Ramos (cell line): Measurements from ENCODE around the gene MAPK1IP1L.
"Not testable (repeated sequence)": the region's sequence is repeated elsewhere in the genome, so short reads cannot be mapped to it uniquely, and the experiment has no call there.

Experiments used
- in situ Hi-C: fragments of 300-500 bp; cut with MboI; formaldehyde crosslinking; loops from one replicate; pipeline ENCODE4 v1.14.3; 2022; ENCODE audit warnings: low sequenced_read_pairs; ENCODE audit not compliant: unreplicated experiment

MAPK1IP1L gene

GRCh38 chr14:55051423-55052268 is at the start of gene MAPK1IP1L:
MAPK1IP1L (plus strand) TSS chr14:55051647; CDS start chr14:55061684, 10,037 bp downstream.
- in situ Hi-C loops: no loop called here

DNA sequence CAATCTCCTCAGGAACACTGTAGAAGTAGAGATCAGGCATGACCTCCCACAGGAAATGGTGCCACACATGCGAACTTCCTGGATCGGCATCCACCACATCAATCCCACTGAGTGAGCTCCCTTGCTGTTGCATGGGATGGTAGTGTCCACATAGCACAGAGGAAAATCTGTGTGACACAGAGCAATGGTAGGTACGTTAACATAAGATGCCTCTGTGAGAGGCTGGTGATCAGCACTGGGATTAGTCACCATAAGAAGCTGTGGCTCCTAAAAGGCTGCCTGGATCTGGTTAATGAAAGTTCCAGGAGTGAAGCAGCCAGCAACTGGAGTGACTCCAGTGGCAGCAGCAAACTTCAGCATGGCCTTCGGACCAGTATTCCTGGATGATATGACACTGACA is 46.4 kb upstream of the MAPK1IP1L start:
- in situ Hi-C loops: no loop called here

DNA sequence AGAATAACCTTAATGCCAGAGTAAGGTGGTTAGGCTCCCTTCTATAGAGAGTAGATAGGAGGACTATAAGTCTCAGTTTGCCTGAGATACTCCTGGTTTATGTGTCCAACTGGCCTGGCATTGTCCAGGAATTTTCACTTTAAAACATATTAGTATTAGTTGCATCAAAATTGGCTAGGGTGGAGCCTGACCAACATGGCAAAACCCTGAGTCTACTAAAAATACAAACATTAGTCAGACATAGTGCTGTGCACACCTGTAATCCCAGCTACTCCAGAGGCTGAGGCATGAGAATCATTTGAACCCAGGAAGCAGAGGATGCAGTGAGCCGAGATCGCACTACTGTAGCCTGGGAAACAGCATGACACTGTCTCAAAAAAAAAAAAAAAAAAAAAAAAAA is 36.4 kb upstream of the MAPK1IP1L start:
- in situ Hi-C loops: no loop called here

GRCh38 chr14:55019968-55020554 is 31.4 kb upstream of the MAPK1IP1L start:
- in situ Hi-C loops: no loop called here

GRCh38 chr14:55024365-55024764 is 27.1 kb upstream of the MAPK1IP1L start:
- in situ Hi-C loops: not testable (repeated sequence)

DNA sequence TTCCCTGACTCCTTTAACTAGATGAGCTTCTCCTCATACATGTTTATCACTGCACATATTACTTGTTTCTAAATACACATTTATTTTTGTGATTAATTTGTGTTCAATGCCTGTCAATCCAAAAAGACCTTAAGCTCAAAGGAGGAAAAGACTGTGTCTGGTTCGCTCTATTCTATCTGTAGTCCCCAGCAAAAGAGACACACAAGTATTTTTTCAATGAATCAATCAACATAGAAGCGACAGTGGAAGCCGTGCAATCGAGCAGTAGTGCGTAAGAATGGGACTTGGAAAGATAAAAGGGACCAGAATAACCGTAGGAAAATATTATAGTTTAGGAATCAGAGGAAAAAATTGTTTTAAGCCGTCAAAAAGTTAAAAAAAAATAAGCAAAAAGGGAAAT is 25.5 kb upstream of the MAPK1IP1L start:
- in situ Hi-C loops: no loop called here

GRCh38 chr14:55026441-55026792 is 25.0 kb upstream of the MAPK1IP1L start:
- in situ Hi-C loops: no loop called here

DNA sequence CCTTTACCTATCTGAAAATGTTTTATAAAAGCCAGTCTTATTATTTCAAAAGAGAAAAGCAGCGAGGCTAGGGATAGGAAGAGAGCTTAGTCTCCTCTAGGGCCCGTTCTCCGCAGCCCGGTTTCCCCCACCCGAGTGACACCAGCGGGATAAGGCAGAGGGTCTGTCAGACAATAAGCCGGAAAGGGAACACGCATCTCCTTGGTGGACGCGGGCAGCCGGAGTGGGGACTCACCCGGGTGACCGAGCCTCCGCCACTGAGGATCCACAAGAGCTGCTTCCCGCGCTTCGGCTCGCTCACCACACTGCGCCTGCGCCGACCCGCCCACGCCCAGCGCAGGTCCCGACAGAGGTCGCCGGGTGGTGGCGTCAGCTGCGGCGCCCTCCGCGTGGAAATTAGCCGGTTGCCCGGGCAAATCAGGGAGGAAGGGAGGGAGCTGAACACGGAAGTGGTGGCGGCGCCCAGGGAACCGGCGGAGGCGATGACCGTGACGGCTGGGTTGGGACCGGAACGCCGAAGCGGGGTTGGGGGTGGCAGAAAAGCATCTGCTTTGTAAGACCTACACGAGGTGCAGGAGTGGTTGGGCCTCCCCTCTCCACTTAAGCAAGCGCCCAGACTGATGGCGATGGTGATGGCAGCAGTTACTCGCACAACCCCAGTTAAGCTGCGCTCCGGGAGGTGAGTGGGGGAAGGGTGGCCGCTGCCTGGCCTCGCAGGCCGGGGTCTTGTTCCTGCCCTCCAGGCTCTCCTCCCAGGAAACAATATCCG is 24.5 kb upstream of the MAPK1IP1L start, which contains the start of the genes SOCS4 and WDHD1:
SOCS4 (plus strand) TSS at position 444 of the 769 bp plus-strand sequence. CDS start 15,806 bp downstream, outside the sequence.
WDHD1 (minus strand) TSS at position 307 of the 769 bp plus-strand sequence. CDS start 312 bp downstream, outside the sequence.
- in situ Hi-C loops: no loop called here

DNA sequence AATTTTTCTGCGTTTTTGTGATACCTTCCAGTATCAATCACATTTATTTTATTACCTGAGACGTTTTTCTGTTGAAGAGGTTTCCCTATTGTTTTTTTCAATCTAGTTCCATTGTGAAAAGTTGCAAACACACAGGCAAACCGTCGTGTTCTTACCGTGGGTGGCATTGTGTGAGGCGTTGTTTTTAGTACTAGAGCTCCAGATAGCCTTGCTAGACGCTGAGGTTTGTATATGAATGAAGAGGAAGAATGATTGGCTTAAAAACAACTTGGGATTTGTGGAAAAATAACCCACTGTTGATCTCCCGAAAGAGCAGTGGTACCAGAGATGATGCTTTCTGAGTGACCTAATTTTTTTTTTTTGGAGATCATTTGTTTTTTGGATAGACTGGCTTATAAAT is 23.4 kb upstream of the MAPK1IP1L start:
- in situ Hi-C loops: no loop called here

GRCh38 chr14:55028476-55028875 is 23.0 kb upstream of the MAPK1IP1L start:
- in situ Hi-C loops: no loop called here

DNA sequence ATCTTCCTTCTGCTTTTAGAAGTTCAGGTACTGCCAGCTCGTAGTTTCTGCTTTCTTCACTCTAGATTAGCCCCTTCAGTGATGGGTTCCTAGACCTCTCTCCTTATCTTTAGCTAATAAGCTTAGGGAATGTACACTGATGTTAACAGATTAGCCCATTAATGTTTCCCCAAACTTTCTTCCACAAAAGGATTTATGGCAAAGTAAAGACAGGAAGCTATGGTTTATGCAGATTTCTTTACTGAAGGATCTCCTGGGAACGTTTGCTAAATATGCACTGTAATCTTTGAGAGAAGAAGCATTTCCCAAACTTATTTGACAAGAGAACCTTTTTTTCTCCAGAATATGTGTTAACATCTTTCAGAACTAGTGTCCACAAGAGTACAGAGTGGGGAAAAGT is 20.3 kb upstream of the MAPK1IP1L start:
- in situ Hi-C loops: no loop called here

- in situ Hi-C loops: not testable (repeated sequence)
Measured at GRCh38 chr14:55037995-55038394, 13.5 kb upstream of the MAPK1IP1L start.

DNA sequence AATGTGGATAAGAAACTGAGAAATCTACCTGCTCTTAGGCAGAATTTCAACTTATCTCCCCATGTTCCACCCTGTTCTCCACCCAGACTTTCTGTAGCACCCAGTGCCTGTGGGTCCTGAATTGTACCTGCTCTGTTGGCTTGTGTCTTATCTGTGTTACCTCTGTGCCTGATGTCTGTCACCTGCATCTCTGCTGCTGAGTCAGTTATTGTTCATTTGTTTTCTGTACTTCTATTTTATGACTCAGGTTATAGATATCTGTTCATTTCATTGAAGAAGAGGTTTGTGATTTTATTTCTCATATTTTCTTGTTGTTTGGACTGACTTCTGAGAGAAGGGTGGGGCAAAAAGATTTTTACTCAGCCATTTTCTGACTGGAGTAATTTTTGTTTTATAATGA is 12.7 kb upstream of the MAPK1IP1L start:
- in situ Hi-C loops: no loop called here

DNA sequence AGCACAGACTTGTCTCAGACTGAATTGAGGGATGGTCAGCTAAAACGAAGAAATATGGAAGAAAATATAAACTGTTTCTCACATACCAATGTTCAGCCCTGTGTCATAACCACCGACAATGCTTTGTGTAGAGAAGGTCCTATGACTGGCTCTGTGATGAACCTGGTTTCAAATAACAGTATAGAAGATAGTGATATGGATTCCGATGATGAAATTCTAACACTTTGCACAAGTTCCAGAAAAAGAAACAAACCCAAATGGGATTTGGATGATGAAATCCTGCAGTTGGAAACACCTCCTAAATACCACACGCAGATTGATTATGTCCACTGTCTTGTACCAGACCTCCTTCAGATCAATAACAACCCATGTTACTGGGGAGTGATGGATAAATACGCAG is 7.9 kb upstream of the MAPK1IP1L start:
- in situ Hi-C loops: no loop called here

DNA sequence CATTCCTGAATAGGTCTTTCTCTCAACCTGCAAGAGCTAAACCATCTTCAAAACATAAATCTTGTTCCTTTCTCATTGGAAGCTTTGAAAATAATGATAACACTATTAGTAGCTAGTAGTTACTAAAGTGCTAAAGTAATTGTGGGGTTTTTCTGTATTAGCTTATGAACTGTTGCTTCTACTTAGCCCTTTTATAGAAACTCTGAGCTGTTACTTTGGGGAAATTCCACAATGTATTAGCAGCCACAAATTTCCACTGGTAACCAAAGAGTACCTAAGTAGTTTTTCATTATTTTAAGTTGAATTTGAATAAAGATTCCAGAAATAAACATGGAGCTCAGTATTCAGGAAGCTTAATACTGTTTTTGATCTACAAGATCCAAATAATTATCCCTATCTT is 6.4 kb upstream of the MAPK1IP1L start:
- in situ Hi-C loops: no loop called here

- in situ Hi-C loops: no loop called here
Measured at GRCh38 chr14:55047301-55048053, 4.0 kb upstream of the MAPK1IP1L start.

DNA sequence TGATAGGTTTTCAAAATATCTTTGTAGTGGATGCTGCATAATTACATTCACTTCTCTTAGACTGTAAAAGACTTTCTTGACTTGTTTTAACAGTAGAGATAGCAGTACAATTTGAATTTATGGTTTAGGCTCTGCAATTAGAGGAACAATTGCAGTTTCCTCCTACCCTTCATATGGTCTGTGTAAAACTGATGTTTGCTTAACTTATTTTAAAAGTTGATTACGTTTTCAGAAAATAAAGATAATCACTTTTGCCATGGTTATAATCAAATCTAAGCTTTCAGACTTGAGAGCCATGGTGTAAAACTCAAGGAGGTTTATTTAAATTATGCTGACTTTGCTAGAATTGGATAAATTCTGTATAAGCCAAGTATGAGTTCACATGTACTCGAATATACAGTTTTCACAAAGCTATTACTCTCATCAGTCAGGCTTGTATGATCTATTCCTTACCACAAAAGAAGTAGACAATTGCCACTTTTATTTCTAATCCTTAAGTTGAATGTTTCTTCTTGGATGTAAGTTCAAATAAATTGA is 2.5 kb upstream of the MAPK1IP1L start:
- in situ Hi-C loops: no loop called here

GRCh38 chr14:55051165-55051422 is 353 bp upstream of the MAPK1IP1L start:
- in situ Hi-C loops: no loop called here

DNA sequence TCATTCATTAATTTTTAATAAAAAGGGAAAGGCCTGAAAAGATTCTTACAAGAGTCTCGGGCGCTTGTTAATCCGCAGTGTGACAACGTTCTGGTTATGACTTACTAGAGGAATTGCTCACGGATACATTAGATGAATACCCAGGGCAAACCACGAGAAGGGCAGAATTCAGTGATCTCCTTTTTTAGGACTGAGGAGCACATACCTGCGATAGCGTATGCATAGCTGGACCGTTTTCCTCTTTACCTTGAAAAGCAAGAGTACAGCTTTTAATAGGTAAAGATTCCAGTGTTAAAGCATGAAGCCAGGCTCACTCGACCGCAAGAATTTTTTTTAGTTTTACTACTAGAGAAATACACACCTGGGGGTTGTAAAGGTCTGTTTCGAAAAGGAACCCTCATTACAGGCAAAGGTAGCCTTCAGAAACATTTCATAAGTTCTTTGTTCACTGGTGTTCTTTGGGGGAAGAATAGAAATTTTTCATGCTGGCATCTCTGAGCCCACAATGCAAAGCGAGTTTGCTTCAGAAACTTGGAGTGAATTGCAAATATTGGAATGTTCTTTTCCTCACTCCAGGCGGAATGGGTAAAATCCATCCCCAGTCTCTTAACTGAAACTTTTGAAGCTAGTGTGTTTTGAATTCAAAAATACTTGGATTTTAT is 953 bp downstream of the MAPK1IP1L start:
- in situ Hi-C loops: no loop called here

DNA sequence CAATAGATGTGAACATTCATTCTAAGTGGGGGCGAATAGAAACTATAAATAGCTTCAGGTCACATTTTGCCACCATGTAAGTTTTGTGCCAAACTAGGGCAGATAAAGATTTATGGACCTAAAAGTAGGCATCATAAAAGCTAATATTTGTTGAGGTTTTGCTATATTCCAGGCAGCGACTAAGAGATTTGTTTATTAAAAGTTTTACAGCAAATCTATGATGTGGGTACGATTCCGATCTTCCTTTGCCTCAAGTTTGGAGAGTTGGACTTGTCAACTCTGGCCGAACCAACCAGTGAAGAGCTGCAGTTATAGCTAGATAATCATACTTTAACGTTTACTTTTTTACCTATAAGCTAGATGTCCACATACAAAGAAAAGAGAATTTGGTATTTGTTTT is 1.6 kb downstream of the MAPK1IP1L start:
- in situ Hi-C loops: no loop called here
